ENCODE results near the gene NAALADL2.

The NAALADL2 gene

DNA sequence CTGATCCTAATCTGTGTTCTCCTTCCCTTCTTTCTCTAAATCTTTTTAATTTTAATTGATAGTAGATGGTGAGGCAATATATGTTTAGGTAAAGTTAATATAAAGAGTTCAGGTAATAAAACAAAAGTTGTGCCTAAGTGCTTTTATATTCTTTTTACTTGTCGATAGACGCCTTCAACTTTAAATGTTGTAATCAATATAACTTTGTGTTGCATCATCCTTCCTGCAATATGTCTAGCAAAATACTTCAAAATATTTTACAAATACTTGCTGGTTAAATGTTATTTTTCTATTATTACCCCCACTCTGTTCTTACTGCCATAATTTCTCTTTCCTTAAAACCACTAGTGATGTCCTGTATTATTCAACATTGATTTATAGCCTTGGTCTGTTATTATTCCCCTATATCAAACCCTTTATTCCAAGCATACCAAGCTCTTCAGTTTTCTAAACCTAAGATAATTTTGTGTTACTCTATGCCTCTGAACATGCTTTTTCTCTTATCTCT is 92.4 kb downstream of the NAALADL2 start:
- H2AFZ ChIP-seq (ENCODE audit: low read length), result no peak overlapping the region
- no peak for TF ChIP-seq EZH2 (IDR thresholded peaks at IDR 0.05; ENCODE audit: borderline replicate concordance, low read length)

DNA sequence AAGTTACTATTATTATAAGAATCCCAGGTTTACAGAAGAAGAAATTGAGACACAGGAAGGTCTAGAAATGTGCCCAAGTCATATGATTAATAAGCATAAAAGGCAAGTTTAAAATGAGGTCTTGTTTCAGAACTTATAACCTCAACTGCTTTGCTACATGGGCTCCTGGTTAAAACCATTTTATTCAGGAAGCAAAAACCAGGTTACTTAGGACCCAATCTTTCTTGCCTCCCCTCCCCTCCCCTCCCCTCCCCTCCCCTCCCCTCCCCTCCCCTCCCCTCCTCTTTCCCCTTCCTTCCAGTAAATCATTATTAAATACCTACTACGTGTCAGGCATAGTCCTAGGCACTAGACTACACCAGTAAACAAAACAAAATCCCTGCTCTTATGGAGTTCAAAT is 93.9 kb downstream of the NAALADL2 start:
- TF ChIP-seq EZH2 (IDR thresholded peaks at IDR 0.05; ENCODE audit: borderline replicate concordance, low read length), result no peak
- TF ChIP-seq, protein P1, sequence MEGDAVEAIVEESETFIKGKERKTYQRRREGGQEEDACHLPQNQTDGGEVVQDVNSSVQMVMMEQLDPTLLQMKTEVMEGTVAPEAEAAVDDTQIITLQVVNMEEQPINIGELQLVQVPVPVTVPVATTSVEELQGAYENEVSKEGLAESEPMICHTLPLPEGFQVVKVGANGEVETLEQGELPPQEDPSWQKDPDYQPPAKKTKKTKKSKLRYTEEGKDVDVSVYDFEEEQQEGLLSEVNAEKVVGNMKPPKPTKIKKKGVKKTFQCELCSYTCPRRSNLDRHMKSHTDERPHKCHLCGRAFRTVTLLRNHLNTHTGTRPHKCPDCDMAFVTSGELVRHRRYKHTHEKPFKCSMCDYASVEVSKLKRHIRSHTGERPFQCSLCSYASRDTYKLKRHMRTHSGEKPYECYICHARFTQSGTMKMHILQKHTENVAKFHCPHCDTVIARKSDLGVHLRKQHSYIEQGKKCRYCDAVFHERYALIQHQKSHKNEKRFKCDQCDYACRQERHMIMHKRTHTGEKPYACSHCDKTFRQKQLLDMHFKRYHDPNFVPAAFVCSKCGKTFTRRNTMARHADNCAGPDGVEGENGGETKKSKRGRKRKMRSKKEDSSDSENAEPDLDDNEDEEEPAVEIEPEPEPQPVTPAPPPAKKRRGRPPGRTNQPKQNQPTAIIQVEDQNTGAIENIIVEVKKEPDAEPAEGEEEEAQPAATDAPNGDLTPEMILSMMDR (IDR thresholded peaks at IDR 0.05; ENCODE audit: low read length), result no peak

More for the DNA sequence above, 92.4 kb downstream of the NAALADL2 start:
- H3K9me3 ChIP-seq (ENCODE audit: low read length), result no peaks in the 10 kb centered on the region
- H3K4me1 ChIP-seq (ENCODE audit: insufficient read depth, low read length, severe bottlenecking), result no peaks in the 10 kb centered on the region
- no peaks in the 10 kb centered on the region for H4K20me1 ChIP-seq (ENCODE audit: insufficient read depth, low read length)
- H3K36me3 ChIP-seq (ENCODE audit: insufficient read depth, low read length), result no peaks in the 10 kb centered on the region
- no peaks in the 10 kb centered on the region for H3K9me2 ChIP-seq (ENCODE audit: low read depth, low read length)
- H3K27ac ChIP-seq (ENCODE audit: low read depth, low read length, poor library complexity, severe bottlenecking), result no peak overlapping the region
- H3K4me3 ChIP-seq (ENCODE audit: low read depth, low read length, poor library complexity, severe bottlenecking), result no peak overlapping the region
- no peak overlapping the region for H3K9ac ChIP-seq (ENCODE audit: low read length)
- H3K4me2 ChIP-seq (ENCODE audit: low read length), result no peak overlapping the region
- H3K27me3 ChIP-seq (ENCODE audit: insufficient read depth, low read length), result no peaks in the 10 kb centered on the region
- no peaks in the 10 kb centered on the region for H3F3A ChIP-seq (ENCODE audit: insufficient read depth, low read length)
- no peaks in the 10 kb centered on the region for H3K79me2 ChIP-seq (ENCODE audit: insufficient read depth, low read length)

DNA sequence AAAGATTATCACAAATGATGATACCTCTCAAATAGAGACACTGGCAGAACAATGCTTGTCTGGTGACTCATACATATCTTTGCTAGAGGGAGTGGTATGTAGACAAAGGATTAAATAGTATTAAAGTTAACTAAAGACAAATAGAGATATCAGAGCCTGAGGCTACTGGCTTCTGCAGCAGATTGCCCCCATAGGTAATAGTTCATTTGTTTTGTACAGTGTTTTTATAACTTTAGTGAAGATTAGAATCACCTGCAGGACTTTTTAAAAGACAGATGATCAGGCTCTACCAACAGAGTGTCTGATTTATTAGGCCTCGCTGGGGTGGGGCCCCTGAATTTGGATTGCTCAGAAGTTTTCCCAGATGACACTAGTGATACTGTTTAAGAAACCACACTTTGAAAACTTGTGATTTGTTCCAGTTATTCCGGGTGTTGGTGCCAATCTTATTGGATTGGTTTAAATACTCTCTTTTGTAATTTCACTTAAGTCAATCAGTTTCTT is 96.4 kb downstream of the NAALADL2 start:
- Histone ChIP-seq H3K4me2 (ENCODE audit: low read length) (no peak overlapping the region), H3F3A (ENCODE audit: insufficient read depth, low read length) (no peaks in the 10 kb centered on the region), H3K4me1 (ENCODE audit: insufficient read depth, low read length, severe bottlenecking) (no peaks in the 10 kb centered on the region), H3K4me3 (ENCODE audit: low read depth, low read length, poor library complexity, severe bottlenecking) (no peak overlapping the region), H3K9ac (ENCODE audit: low read length) (no peak overlapping the region), H3K27ac (ENCODE audit: low read depth, low read length, poor library complexity, severe bottlenecking) (no peak overlapping the region), H3K9me2 (ENCODE audit: low read depth, low read length) (no peaks in the 10 kb centered on the region), H3K9me3 (ENCODE audit: low read length) (no peaks in the 10 kb centered on the region), H3K27me3 (ENCODE audit: insufficient read depth, low read length) (no peaks in the 10 kb centered on the region), H4K20me1 (ENCODE audit: insufficient read depth, low read length) (no peaks in the 10 kb centered on the region), H2AFZ (ENCODE audit: low read length) (no peak overlapping the region), H3K36me3 (ENCODE audit: insufficient read depth, low read length) (no peaks in the 10 kb centered on the region), H3K79me2 (ENCODE audit: insufficient read depth, low read length) (no peaks in the 10 kb centered on the region)
- TF ChIP-seq EZH2 (IDR thresholded peaks at IDR 0.05; ENCODE audit: borderline replicate concordance, low read length), result no peak
- TF ChIP-seq, protein P1 (IDR thresholded peaks at IDR 0.05; ENCODE audit: low read length), result no peak

More for the DNA sequence above, 93.9 kb downstream of the NAALADL2 start:
- Histone ChIP-seq H3K4me1 (ENCODE audit: insufficient read depth, low read length, severe bottlenecking) (no peaks in the 10 kb centered on the region), H2AFZ (ENCODE audit: low read length) (no peak overlapping the region), H3K79me2 (ENCODE audit: insufficient read depth, low read length) (no peaks in the 10 kb centered on the region), H3K4me3 (ENCODE audit: low read depth, low read length, poor library complexity, severe bottlenecking) (no peak overlapping the region), H4K20me1 (ENCODE audit: insufficient read depth, low read length) (no peaks in the 10 kb centered on the region), H3F3A (ENCODE audit: insufficient read depth, low read length) (no peaks in the 10 kb centered on the region), H3K9me2 (ENCODE audit: low read depth, low read length) (no peaks in the 10 kb centered on the region), H3K9ac (ENCODE audit: low read length) (no peak overlapping the region), H3K27ac (ENCODE audit: low read depth, low read length, poor library complexity, severe bottlenecking) (no peak overlapping the region), H3K4me2 (ENCODE audit: low read length) (no peak overlapping the region), H3K9me3 (ENCODE audit: low read length) (no peaks in the 10 kb centered on the region), H3K27me3 (ENCODE audit: insufficient read depth, low read length) (no peaks in the 10 kb centered on the region), H3K36me3 (ENCODE audit: insufficient read depth, low read length) (no peaks in the 10 kb centered on the region)

DNA sequence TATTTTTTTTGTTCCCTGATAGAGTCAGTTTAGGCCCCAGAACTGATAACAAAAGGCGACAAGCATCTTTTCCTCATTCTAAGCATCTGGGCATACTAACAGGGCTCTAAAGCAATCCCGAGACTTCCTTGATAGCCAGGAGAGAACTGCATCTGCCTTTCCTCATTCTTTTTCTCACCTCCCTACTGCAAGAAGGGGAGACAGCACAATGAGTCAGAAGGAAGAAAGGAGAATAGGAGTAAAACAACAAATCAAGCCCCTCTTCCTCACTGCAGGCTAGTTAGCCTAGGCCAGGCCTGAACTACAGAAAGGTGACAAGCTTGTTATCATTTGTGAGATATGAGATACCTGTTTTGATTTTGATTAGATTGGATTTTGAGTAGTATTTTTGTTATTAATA is 97.9 kb downstream of the NAALADL2 start:
- Histone ChIP-seq H3K27ac (ENCODE audit: low read depth, low read length, poor library complexity, severe bottlenecking) (no peak overlapping the region), H3K4me3 (ENCODE audit: low read depth, low read length, poor library complexity, severe bottlenecking) (no peak overlapping the region), H3K36me3 (ENCODE audit: insufficient read depth, low read length) (no peaks in the 10 kb centered on the region), H3K4me2 (ENCODE audit: low read length) (no peak overlapping the region), H3K9ac (ENCODE audit: low read length) (no peak overlapping the region), H3K27me3 (ENCODE audit: insufficient read depth, low read length) (no peaks in the 10 kb centered on the region), H2AFZ (ENCODE audit: low read length) (no peak overlapping the region), H3K9me2 (ENCODE audit: low read depth, low read length) (no peaks in the 10 kb centered on the region), H4K20me1 (ENCODE audit: insufficient read depth, low read length) (no peaks in the 10 kb centered on the region), H3K79me2 (ENCODE audit: insufficient read depth, low read length) (no peaks in the 10 kb centered on the region), H3K4me1 (ENCODE audit: insufficient read depth, low read length, severe bottlenecking) (no peaks in the 10 kb centered on the region), H3F3A (ENCODE audit: insufficient read depth, low read length) (no peaks in the 10 kb centered on the region), H3K9me3 (ENCODE audit: low read length) (no peaks in the 10 kb centered on the region)
- TF ChIP-seq, protein P1 (IDR thresholded peaks at IDR 0.05; ENCODE audit: low read length), result no peak
- no peak for TF ChIP-seq EZH2 (IDR thresholded peaks at IDR 0.05; ENCODE audit: borderline replicate concordance, low read length)

Measured in OCI-LY1 (cell line).